HL-60 (cell line): ENCODE measurements around the gene TMEM108.

Experiments used
- DNase-seq, 2 experiments: peaks; one replicate each; pipeline ENCODE4 v3.0.0-alpha.2; 2010 to 2020; ENCODE audit warnings: low read depth in 1 of 2, low spot score in 1 of 2
- H3K27ac ChIP-seq: fragments of 250-450 bp; sonication (Bioruptor Pico); replicated peaks from 2 replicates; pipeline ENCODE4 v1.5.1; 2020; ENCODE audit warnings: mild to moderate bottlenecking, moderate library complexity
- H3K27me3 ChIP-seq: fragments of 250-450 bp; sonication (Bioruptor Pico); 2 replicates; pipeline ENCODE4 v1.5.1; 2021; ENCODE audit warnings: mild to moderate bottlenecking, moderate library complexity; ENCODE audit not compliant: insufficient read depth, poor library complexity, severe bottlenecking
- H3K4me3 ChIP-seq: replicated peaks from 2 replicates; pipeline ENCODE4 v1.5.1; 2011; ENCODE audit warnings: mild to moderate bottlenecking, control low read depth, low read length; ENCODE audit not compliant: insufficient read depth
- GABPA ChIP-seq: IDR thresholded peaks from 2 replicates; pipeline ENCODE4 v1.6.1; 2012; ENCODE audit warnings: low read depth
- POLR2AphosphoS5 ChIP-seq: IDR thresholded peaks from 2 replicates; pipeline ENCODE4 v1.6.1; 2012; ENCODE audit warnings: low read depth
- SPI1 ChIP-seq: IDR thresholded peaks from 2 replicates; pipeline ENCODE4 v1.6.1; 2012; ENCODE audit warnings: low read depth, mild to moderate bottlenecking, borderline replicate concordance
- TF ChIP-seq, protein P1 (sequence below): IDR thresholded peaks from one replicate; pipeline ENCODE4 v1.5.1; 2011; ENCODE audit warnings: low read length, control low read depth, inconsistent platforms; ENCODE audit not compliant: insufficient read depth
- TF ChIP-seq, protein P2 (sequence below): IDR thresholded peaks from 2 replicates; pipeline ENCODE4 v1.6.1; 2012; ENCODE audit warnings: low read depth; ENCODE audit not compliant: insufficient replicate concordance

TMEM108 gene

DNA sequence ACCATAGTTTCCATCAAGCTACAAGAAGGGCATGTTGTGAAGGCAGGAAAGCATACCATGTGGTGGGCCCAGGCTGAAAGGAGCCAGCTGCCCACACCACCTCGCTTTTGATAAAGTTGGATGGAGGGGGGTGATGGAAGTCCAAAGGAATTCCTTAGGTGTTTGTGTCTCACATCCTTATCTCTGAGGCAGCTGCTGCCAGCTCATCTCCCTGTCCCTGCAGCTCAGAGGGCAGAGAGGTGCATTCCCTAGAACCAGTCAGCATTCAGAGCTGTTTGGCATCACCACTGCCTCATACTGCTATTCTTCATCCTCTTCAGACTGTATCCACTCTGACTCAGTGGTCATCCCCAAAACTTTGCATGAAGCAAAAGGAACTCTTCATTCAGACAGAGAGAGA lies 220.2 kb downstream of the TMEM108 start:
- TF ChIP-seq, protein P1, sequence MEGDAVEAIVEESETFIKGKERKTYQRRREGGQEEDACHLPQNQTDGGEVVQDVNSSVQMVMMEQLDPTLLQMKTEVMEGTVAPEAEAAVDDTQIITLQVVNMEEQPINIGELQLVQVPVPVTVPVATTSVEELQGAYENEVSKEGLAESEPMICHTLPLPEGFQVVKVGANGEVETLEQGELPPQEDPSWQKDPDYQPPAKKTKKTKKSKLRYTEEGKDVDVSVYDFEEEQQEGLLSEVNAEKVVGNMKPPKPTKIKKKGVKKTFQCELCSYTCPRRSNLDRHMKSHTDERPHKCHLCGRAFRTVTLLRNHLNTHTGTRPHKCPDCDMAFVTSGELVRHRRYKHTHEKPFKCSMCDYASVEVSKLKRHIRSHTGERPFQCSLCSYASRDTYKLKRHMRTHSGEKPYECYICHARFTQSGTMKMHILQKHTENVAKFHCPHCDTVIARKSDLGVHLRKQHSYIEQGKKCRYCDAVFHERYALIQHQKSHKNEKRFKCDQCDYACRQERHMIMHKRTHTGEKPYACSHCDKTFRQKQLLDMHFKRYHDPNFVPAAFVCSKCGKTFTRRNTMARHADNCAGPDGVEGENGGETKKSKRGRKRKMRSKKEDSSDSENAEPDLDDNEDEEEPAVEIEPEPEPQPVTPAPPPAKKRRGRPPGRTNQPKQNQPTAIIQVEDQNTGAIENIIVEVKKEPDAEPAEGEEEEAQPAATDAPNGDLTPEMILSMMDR: no peak
- TF ChIP-seq SPI1: no peak
- TF ChIP-seq, protein P2, sequence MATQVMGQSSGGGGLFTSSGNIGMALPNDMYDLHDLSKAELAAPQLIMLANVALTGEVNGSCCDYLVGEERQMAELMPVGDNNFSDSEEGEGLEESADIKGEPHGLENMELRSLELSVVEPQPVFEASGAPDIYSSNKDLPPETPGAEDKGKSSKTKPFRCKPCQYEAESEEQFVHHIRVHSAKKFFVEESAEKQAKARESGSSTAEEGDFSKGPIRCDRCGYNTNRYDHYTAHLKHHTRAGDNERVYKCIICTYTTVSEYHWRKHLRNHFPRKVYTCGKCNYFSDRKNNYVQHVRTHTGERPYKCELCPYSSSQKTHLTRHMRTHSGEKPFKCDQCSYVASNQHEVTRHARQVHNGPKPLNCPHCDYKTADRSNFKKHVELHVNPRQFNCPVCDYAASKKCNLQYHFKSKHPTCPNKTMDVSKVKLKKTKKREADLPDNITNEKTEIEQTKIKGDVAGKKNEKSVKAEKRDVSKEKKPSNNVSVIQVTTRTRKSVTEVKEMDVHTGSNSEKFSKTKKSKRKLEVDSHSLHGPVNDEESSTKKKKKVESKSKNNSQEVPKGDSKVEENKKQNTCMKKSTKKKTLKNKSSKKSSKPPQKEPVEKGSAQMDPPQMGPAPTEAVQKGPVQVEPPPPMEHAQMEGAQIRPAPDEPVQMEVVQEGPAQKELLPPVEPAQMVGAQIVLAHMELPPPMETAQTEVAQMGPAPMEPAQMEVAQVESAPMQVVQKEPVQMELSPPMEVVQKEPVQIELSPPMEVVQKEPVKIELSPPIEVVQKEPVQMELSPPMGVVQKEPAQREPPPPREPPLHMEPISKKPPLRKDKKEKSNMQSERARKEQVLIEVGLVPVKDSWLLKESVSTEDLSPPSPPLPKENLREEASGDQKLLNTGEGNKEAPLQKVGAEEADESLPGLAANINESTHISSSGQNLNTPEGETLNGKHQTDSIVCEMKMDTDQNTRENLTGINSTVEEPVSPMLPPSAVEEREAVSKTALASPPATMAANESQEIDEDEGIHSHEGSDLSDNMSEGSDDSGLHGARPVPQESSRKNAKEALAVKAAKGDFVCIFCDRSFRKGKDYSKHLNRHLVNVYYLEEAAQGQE: no peak
- no peak overlapping the region for H3K4me3 ChIP-seq

DNA sequence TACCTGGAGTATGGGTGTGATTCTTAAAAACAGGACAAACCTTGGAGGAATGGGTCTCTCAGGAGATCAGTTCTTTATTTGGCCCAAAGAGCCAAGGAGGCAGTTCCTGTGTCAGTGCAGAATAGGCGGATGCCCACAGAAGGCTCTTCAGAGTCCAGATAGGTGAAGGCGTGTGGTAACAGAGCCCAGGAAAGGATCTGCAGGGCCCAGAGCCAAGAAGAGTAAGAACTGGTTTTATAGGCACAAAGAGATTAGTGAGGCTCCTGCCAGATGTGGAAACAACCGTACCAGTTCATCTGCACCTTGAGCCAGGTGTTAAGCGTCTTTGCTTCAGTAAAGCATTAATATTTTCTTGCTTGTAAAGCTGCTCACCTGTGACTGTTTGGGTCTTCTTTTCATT lies 221.6 kb downstream of the TMEM108 start:
- no peak for TF ChIP-seq SPI1
- TF ChIP-seq, protein P1: no peak
- TF ChIP-seq GABPA: no peak
- TF ChIP-seq, protein P2: no peak
- TF ChIP-seq POLR2AphosphoS5: no peak
- DNase-seq: no peak
- no peak overlapping the region for H3K27ac ChIP-seq

More for the DNA sequence above, 220.2 kb downstream of the TMEM108 start:
- Histone ChIP-seq H3K27me3 (peaks cover 9% of the 10 kb centered on the region), H3K27ac (no peak overlapping the region)
- no peak for DNase-seq

DNA sequence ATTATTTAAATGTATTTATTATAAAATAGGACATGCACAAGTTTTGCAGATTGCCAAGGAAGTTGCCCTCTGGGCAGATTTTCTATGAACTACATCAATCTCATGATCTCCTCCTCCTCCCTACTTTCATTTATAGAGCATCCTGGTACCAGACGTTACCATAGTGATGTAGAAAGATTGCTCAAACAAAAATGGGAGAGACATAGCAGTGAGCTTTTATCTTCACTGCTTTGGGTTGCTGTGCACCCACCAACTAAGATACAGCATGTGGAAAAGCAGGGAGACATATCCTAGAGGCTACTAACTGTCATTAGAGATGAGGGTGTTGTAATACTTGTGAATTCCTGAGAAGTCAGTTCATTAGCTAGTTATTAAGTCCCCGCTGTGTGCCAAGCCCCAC lies 224.1 kb downstream of the TMEM108 start:
- no peak for TF ChIP-seq SPI1
- TF ChIP-seq, protein P1: no peak
- TF ChIP-seq, protein P2: no peak
- DNase-seq: no peak
- Histone ChIP-seq H3K4me3 (no peak overlapping the region), H3K27me3 (peaks cover 6% of the 10 kb centered on the region), H3K27ac (no peak overlapping the region)

More for the DNA sequence above, 221.6 kb downstream of the TMEM108 start:
- H3K27me3 ChIP-seq: peaks cover 9% of the 10 kb centered on the region
- no peak overlapping the region for H3K4me3 ChIP-seq
